Gastrocnemius medialis (tissue), 4 donors: ENCODE measurements around the gene WWP2. TPM values are rescaled to one million over a fixed set of nuclear protein-coding genes. Genes with fewer than 3 reads are reported as not detected.
"Not testable (repeated sequence)": the region's sequence is repeated elsewhere in the genome, so short reads cannot be mapped to it uniquely, and the experiment has no call there.

Source experiments
- ATAC-seq, 2 donors: fragments of 150-250 bp; one replicate each; pipeline ENCODE4 v1.9.1; 2016
- DNase-seq, 2 donors: peaks; one replicate each; pipeline ENCODE4 v3.0.0-alpha.2; 2019
- H3K27ac ChIP-seq, 4 donors: fragments of 200-600 bp; sonication (generic); 1 replicate in 1 of 4; 2 replicates in 3 of 4; pipeline ENCODE4 v1.5.1; 2016 to 2018; ENCODE audit warnings: mild to moderate bottlenecking in 2 of 4, moderate library complexity in 1 of 4
- H3K27me3 ChIP-seq, 3 donors: fragments of 200-600 bp; sonication (generic) in 2 of 3; 1 replicate in 1 of 3; 2 replicates in 2 of 3; pipeline versions ENCODE4 v1.5.1 to v1.6.0; 2016 to 2019; ENCODE audit warnings: mild to moderate bottlenecking in 1 of 3, moderate library complexity in 1 of 3
- H3K36me3 ChIP-seq, 2 donors: fragments of 200-600 bp; sonication (generic) in 1 of 2; one replicate each; pipeline ENCODE4 v1.5.1; 2017 to 2018
- H3K4me1 ChIP-seq, 2 donors: fragments of 200-600 bp; sonication (generic) in 1 of 2; one replicate each; pipeline ENCODE4 v1.5.1; 2016 to 2017; ENCODE audit warnings: mild to moderate bottlenecking in 2 of 2
- H3K4me3 ChIP-seq, 4 donors: fragments of 200-600 bp; sonication (generic) in 3 of 4; 1 replicate in 1 of 4; 2 replicates in 3 of 4; pipeline ENCODE4 v1.5.1; 2016 to 2019; ENCODE audit warnings: mild to moderate bottlenecking in 2 of 4
- H3K9me3 ChIP-seq, 3 donors: fragments of 200-600 bp; sonication (generic) in 2 of 3; 1 replicate in 1 of 3; 2 replicates in 2 of 3; pipeline ENCODE4 v1.5.1; 2016 to 2019
- CTCF ChIP-seq, 5 experiments: fragments of 450-650 bp in 3 of 5; fragments of 200-600 bp in 2 of 5; sonication (generic) in 2 of 5; IDR thresholded peaks in 4 of 5; conservative IDR thresholded peaks in 1 of 5; 1 replicate in 4 of 5; 2 replicates in 1 of 5; pipeline ENCODE4 v1.5.1; 2016 to 2019; ENCODE audit warnings: antibody characterized with exemption in 5 of 5, mild to moderate bottlenecking in 3 of 5, moderate library complexity in 3 of 5
- POLR2A ChIP-seq, 2 donors: fragments of 450-650 bp; IDR thresholded peaks; one replicate each; pipeline ENCODE4 v1.6.1; 2017; ENCODE audit warnings: antibody characterized with exemption in 2 of 2, mild to moderate bottlenecking in 2 of 2, moderate library complexity in 2 of 2
- in situ Hi-C, 4 donors: fragments of 200-750 bp; cut with MboI; loops; one replicate each; pipeline versions ENCODE4 v1.15.0 to v1.8.0; 2017; ENCODE audit warnings: low sequenced_read_pairs in 4 of 4
- intact Hi-C: fragments of 100-400 bp; cut with DNase I; formaldehyde crosslinking; loops from one replicate; pipeline ENCODE4 v1.15.1; 2023; ENCODE audit warnings: low total_unique reads
- total RNA-seq, 4 donors: library from RNA; depleted of rRNA; stranded (reverse); fragments of >200 nt; gene quantifications; one replicate each; pipeline versions ENCODE4 v1.1.0 to v1.2.3, GENCODE V29; 2016

Gene WWP2
- total RNA-seq, 4 donors from 2014 or later = 29.4 to 35.6 (median 31.8) TPM

GRCh38 chr16:69804297-69804696 lies 42.2 kb downstream of the WWP2 start:
- Histone ChIP-seq H3K9me3 (no peaks in the 10 kb centered on the region), H3K27me3 (no peaks in the 10 kb centered on the region), H3K36me3 (peaks cover 0 to 10% of the 10 kb centered on the region in 2 donors), H3K27ac (no peak overlapping the region), H3K4me3 (no peak overlapping the region), H3K4me1 (peaks cover 5 to 8% of the 10 kb centered on the region in 2 donors)
- intact Hi-C loops (no loop called here), in situ Hi-C loops (loop anchor here in 1 of 4 donors (5.0 kb wide), 1 partner anchor 128 kb away; no protein-coding TSS in a partner anchor)
- TF ChIP-seq POLR2A (IDR thresholded peaks at IDR 0.05) (no peak), CTCF (IDR thresholded peaks at IDR 0.05 in 4 of 5, conservative IDR thresholded peaks at IDR 0.05 in 1 of 5) (no peak)
- no peak for DNase-seq
- ATAC-seq = no peak

- intact Hi-C loops = not testable (repeated sequence)
Observed at GRCh38 chr16:69806776-69807175, 44.6 kb downstream of the WWP2 start.

GRCh38 chr16:69812688-69813014 lies 50.5 kb downstream of the WWP2 start:
- no peak overlapping the region for H3K27ac ChIP-seq

More at GRCh38 chr16:69806776-69807175, 44.6 kb downstream of the WWP2 start:
- DNase-seq, H3K4me3 ChIP-seq, H3K27me3 ChIP-seq, H3K4me1 ChIP-seq, ATAC-seq, H3K36me3 ChIP-seq, in situ Hi-C loops, H3K27ac ChIP-seq, H3K9me3 ChIP-seq: not testable (repeated sequence)

GRCh38 chr16:69814078-69814477 lies 51.9 kb downstream of the WWP2 start:
- DNase-seq = no peak
- TF ChIP-seq CTCF (IDR thresholded peaks at IDR 0.05 in 4 of 5, conservative IDR thresholded peaks at IDR 0.05 in 1 of 5) = no peak
- in situ Hi-C loops (no loop called here), intact Hi-C loops (no loop called here)
- Histone ChIP-seq H3K36me3 (no peaks in the 10 kb centered on the region), H3K9me3 (no peaks in the 10 kb centered on the region), H3K4me3 (no peak overlapping the region), H3K4me1 (no peaks in the 10 kb centered on the region), H3K27ac (no peak overlapping the region), H3K27me3 (no peaks in the 10 kb centered on the region)
- ATAC-seq = no peak

More at GRCh38 chr16:69812688-69813014, 50.5 kb downstream of the WWP2 start:
- Histone ChIP-seq H3K9me3 (no peaks in the 10 kb centered on the region), H3K27me3 (no peaks in the 10 kb centered on the region), H3K4me1 (no peaks in the 10 kb centered on the region), H3K36me3 (no peaks in the 10 kb centered on the region), H3K4me3 (no peak overlapping the region)
- in situ Hi-C loops = no loop called here
- intact Hi-C loops = no loop called here
- ATAC-seq (no peak), DNase-seq (no peak)
- TF ChIP-seq POLR2A (IDR thresholded peaks at IDR 0.05) (no peak), CTCF (IDR thresholded peaks at IDR 0.05 in 4 of 5, conservative IDR thresholded peaks at IDR 0.05 in 1 of 5) (no peak)

- DNase-seq (no peak), ATAC-seq (no peak)
- Histone ChIP-seq H3K27ac (no peak overlapping the region), H3K4me3 (no peak overlapping the region), H3K4me1 (no peaks in the 10 kb centered on the region), H3K27me3 (no peaks in the 10 kb centered on the region), H3K36me3 (no peaks in the 10 kb centered on the region), H3K9me3 (no peaks in the 10 kb centered on the region)
- TF ChIP-seq POLR2A (IDR thresholded peaks at IDR 0.05) (no peak), CTCF (IDR thresholded peaks at IDR 0.05 in 4 of 5, conservative IDR thresholded peaks at IDR 0.05 in 1 of 5) (no peak)
- intact Hi-C loops (no loop called here), in situ Hi-C loops (no loop called here)
Observed at GRCh38 chr16:69814561-69814960, 52.4 kb downstream of the WWP2 start.

- H3K9me3 ChIP-seq, H3K27me3 ChIP-seq, DNase-seq, H3K4me3 ChIP-seq, ATAC-seq, H3K4me1 ChIP-seq, H3K36me3 ChIP-seq, H3K27ac ChIP-seq, in situ Hi-C loops, intact Hi-C loops: not testable (repeated sequence)
Observed at GRCh38 chr16:69815216-69815883, 53.2 kb downstream of the WWP2 start.
